GM21717 (cell line): ENCODE results near the gene SCT.

Experiments used
- ATAC-seq: cut with Tn5 transposase; IDR thresholded peaks from one replicate; pipeline ENCODE4 v1.9.1; 2021; ENCODE audit warnings: mild to moderate bottlenecking, moderate library complexity; ENCODE audit not compliant: unreplicated experiment

The SCT gene

GRCh38 chr11:643849-644738, 17.1 kb upstream of the SCT start:
- no peak for ATAC-seq

GRCh38 chr11:643366-643765, 16.4 kb upstream of the SCT start:
- no peak for ATAC-seq

- no peak for ATAC-seq
Measured at GRCh38 chr11:641806-642370, 14.9 kb upstream of the SCT start.

GRCh38 chr11:640021-640706, 13.2 kb upstream of the SCT start:
- ATAC-seq, result no peak

GRCh38 chr11:639332-639955, 12.5 kb upstream of the SCT start:
- ATAC-seq, result no peak

GRCh38 chr11:638631-639331, 11.8 kb upstream of the SCT start:
- ATAC-seq, result no peak

DNA sequence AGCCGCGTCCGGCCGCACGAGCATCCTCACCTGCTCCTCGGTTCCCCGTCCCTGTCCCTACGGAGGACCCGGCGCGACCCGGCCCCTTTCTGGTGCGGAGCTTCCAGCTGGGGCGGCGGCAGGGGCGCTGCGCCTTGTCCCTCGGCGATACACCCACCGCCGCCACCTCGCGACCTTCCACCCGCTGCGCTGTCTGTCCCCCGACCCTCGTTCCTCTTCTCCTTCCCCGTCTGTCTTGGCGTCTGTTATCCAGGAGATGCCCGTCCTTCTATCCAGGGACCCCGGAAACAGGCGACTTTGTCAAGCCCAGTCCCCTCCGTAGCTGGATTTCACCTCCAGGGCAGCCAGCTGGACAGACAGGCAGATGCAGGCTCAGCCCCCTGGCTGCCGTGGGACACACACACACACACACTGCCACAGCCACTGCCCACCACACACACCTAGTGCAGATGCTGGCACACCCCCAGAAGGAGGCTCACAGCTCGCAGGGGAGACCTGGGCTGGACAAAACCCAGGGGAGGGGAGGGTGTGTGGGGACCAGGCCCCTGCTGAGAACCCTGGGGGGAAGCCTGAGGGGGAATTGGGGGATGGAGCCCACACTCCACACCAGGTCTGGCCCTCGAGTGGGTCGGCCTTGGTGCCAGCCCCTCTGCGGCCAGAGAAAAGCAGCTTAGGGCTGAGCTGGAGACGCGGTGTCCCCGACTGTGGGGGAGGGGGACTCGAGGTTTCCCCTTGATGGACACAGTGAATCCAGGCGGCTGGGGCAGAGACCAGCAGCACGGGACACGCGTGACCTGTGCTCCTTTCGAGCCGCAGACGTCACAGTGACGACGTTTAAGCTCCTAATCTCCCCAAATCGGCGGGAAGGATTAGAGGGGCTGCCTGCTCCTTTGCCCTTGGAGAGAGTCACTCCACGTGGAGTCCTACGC, 10.9 kb upstream of the SCT start:
- no peak for ATAC-seq

DNA sequence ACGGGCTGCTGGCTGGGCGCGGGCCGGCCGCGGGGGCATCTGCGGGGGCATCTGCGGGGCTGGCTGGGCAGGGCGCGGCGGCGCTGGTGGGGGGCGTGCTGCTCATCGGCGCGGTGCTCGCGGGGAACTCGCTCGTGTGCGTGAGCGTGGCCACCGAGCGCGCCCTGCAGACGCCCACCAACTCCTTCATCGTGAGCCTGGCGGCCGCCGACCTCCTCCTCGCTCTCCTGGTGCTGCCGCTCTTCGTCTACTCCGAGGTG, 10.3 kb upstream of the SCT start:
- no peak for ATAC-seq

DNA sequence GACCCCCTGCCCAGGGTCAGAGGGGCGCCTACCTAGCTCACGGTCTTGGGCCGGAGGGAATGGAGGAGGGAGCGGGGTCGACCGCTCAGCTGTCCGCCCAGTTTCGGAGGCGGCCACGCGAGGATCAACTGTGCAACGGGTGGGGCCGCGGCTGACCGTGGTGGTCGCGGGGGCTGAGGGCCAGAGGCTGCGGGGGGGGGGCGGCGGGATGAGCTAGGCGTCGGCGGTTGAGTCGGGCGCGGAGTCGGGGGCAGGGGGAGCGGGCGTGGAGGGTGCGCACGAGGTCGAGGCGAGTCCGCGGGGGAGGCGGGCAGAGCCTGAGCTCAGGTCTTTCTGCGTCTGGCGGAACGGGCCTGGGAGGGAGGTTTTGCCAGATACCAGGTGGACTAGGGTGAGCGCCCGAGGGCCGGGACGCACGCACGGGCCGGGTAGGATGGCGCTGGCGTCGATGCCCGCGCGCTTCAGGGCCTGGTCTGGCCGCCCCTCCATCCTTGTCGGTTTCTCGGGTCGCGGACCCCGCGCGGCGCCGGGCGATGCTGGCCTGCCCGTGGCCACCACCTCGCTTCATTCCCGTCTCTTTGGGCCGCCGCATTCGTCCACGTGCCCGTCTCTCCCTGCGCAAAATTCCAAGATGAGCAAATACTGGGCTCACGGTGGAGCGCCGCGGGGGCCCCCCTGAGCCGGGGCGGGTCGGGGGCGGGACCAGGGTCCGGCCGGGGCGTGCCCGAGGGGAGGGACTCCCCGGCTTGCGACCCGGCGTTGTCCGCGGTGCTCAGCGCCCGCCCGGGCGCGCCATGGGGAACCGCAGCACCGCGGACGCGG, 9.7 kb upstream of the SCT start, which contains the start of gene DRD4:
TSS of gene DRD4 (plus strand) at position 759 of the 822 bp plus-strand sequence. CDS start at position 795, 36 bp downstream.
- no peak for ATAC-seq

GRCh38 chr11:635945-636510, 9.0 kb upstream of the SCT start:
- ATAC-seq, result no peak

- ATAC-seq, result no peak
Measured at GRCh38 chr11:630871-631270, 3.9 kb upstream of the SCT start.

- ATAC-seq, result no peak
Measured at GRCh38 chr11:629237-629583, 2.2 kb upstream of the SCT start.

DNA sequence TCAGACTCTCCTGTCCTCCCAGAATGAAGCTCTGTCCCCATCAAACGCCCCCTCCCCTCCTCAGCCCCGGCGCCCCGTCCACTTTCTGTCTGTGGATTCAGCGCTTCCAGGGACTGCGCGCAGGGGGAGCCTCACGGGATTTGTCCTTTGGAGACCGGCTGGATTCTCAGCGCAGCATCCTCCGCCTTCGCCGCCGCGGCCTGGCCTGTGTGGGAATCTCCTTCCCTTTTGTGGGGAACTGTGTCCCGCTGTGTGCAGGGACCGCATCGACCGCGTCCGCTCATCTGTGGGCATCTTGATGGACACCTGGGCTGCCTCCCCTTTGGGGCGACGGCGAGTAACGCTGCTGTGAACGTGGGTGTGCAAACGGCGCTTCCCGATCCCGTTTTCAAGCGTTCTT, 1.1 kb upstream of the SCT start:
- ATAC-seq, result no peak

DNA sequence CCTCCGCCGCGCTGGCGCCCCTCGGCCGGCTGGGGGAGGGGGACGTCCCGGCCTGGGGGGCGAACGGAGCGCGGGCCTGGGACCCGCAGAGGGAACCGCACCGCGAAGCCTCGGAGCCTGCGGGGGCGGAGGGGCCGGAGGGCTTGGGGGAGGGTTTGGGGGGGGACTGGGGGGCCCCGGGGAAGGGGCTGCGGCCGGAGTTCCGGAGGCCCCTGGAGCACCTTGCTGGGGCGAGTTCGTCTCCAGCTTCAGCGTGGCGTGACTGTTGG, 261 bp upstream of the SCT start:
- no peak for ATAC-seq

GRCh38 chr11:625636-626268, 1.2 kb downstream of the SCT start:
- ATAC-seq, result no peak

GRCh38 chr11:624705-625635, 2.0 kb downstream of the SCT start, which contains the start of gene CDHR5:
Gene CDHR5 (minus strand): TSS chr11:624955. CDS start chr11:624902, 53 bp downstream.
- no peak for ATAC-seq

GRCh38 chr11:623999-624704, 2.8 kb downstream of the SCT start:
- ATAC-seq, result no peak
